Neural progenitor cell (in vitro differentiated cells): ENCODE measurements around the gene PHF23. TPM values are rescaled to one million over a fixed set of nuclear protein-coding genes. Genes with fewer than 3 reads are reported as not detected.

Source experiments
- DNase-seq: peaks from one replicate; pipeline ENCODE4 v3.0.0-alpha.2; 2016; ENCODE audit warnings: low spot score
- H2AFZ ChIP-seq: fragments of 200-600 bp; sonication (generic); replicated peaks from 2 replicates; pipeline ENCODE4 v1.6.1; 2016; ENCODE audit warnings: antibody characterized with exemption
- H3F3A ChIP-seq: fragments of 200-600 bp; sonication (generic); 2 replicates; pipeline ENCODE4 v1.6.1; 2016; ENCODE audit warnings: antibody characterized with exemption, low read depth
- H3K27ac ChIP-seq: fragments of 200-600 bp; sonication (generic); 2 replicates; pipeline ENCODE4 v1.5.1; 2016; ENCODE audit warnings: mild to moderate bottlenecking
- H3K27me3 ChIP-seq: fragments of 200-600 bp; sonication (generic); 2 replicates; pipeline ENCODE4 v1.6.1; 2016; ENCODE audit warnings: mild to moderate bottlenecking, moderate library complexity
- H3K36me3 ChIP-seq: fragments of 200-600 bp; sonication (generic); 2 replicates; pipeline ENCODE4 v1.5.1; 2016
- H3K4me1 ChIP-seq: fragments of 200-600 bp; sonication (generic); 2 replicates; pipeline ENCODE4 v1.6.1; 2016; ENCODE audit warnings: mixed run types
- H3K4me2 ChIP-seq: fragments of 200-600 bp; sonication (generic); 2 replicates; pipeline ENCODE4 v1.6.1; 2016
- H3K4me3 ChIP-seq: fragments of 200-600 bp; sonication (generic); 2 replicates; pipeline ENCODE4 v1.5.1; 2016
- H3K79me2 ChIP-seq: fragments of 200-600 bp; sonication (generic); 2 replicates; pipeline ENCODE4 v1.6.1; 2016; ENCODE audit warnings: low read depth
- H3K9ac ChIP-seq: fragments of 200-600 bp; sonication (generic); 2 replicates; pipeline ENCODE4 v1.6.1; 2016
- H3K9me3 ChIP-seq: fragments of 200-600 bp; sonication (generic); 2 replicates; pipeline ENCODE4 v1.5.1; 2016; ENCODE audit warnings: low read depth
- H4K20me1 ChIP-seq: fragments of 200-600 bp; sonication (generic); 2 replicates; pipeline ENCODE4 v1.6.1; 2016; ENCODE audit warnings: low read depth
- H3K27ac Mint-ChIP-seq: 3 replicates; pipeline ENCODE4 v1.8.0; 2021; ENCODE audit warnings: mixed read lengths
- H3K27me3 Mint-ChIP-seq: 2 replicates; pipeline ENCODE4 v1.8.0; 2022; ENCODE audit warnings: low read depth, mild to moderate bottlenecking, inconsistent platforms, moderate library complexity, mixed read lengths; ENCODE audit not compliant: insufficient read depth
- H3K36me3 Mint-ChIP-seq: 3 replicates; pipeline ENCODE4 v1.8.0; 2021; ENCODE audit warnings: mixed read lengths
- H3K4me1 Mint-ChIP-seq: 3 replicates; pipeline ENCODE4 v1.8.0; 2021; ENCODE audit warnings: mixed read lengths
- H3K4me3 Mint-ChIP-seq: 3 replicates; pipeline ENCODE4 v1.8.0; 2021; ENCODE audit warnings: mild to moderate bottlenecking, moderate library complexity, mixed read lengths
- H3K9me3 Mint-ChIP-seq: 3 replicates; pipeline ENCODE4 v1.8.0; 2020; ENCODE audit warnings: mixed read lengths
- CTCF ChIP-seq: fragments of 200-600 bp; sonication (generic); IDR thresholded peaks from 2 replicates; pipeline ENCODE4 v1.5.1; 2017; ENCODE audit warnings: antibody characterized with exemption, mild to moderate bottlenecking
- EZH2 ChIP-seq: fragments of 200-600 bp; sonication (generic); IDR thresholded peaks from 2 replicates; pipeline ENCODE4 v1.6.1; 2017; ENCODE audit warnings: antibody characterized with exemption, mild to moderate bottlenecking, moderate library complexity
- EZH2phosphoT487 ChIP-seq: fragments of 200-600 bp; sonication (generic); IDR thresholded peaks from 2 replicates; pipeline ENCODE4 v1.6.1; 2017; ENCODE audit warnings: antibody characterized with exemption
- total RNA-seq: library from RNA; depleted of rRNA; stranded (reverse); fragments of >200 nt; gene quantifications from 2 replicates; pipeline ENCODE4 v1.2.3, GENCODE V29; 2015; ENCODE audit warnings: low replicate concordance

PHF23 gene
- total RNA-seq, 1 donor from 2014 or later: 31.6 TPM

- DNase-seq: peak; percentile 86
- Histone ChIP-seq H3K4me2 (no peak overlapping the region), H3K4me1 (no peaks in the 10 kb centered on the region), H3K9me3 (no peaks in the 10 kb centered on the region), H3K27ac (no peak overlapping the region), H3F3A (peaks cover 3% of the 10 kb centered on the region), H3K9ac (no peak overlapping the region), H3K79me2 (no peaks in the 10 kb centered on the region), H3K36me3 (no peaks in the 10 kb centered on the region), H2AFZ (no peak overlapping the region), H3K4me3 (no peak overlapping the region), H4K20me1 (peaks cover 14% of the 10 kb centered on the region), H3K27me3 (no peaks in the 10 kb centered on the region)
- H3K36me3 Mint-ChIP-seq: peaks cover 35% of the 10 kb centered on the region
- peaks cover 7% of the 10 kb centered on the region for H3K27me3 Mint-ChIP-seq
- TF ChIP-seq CTCF (no peak), EZH2phosphoT487 (no peak), EZH2 (no peak)
- peak overlapping the region; percentile 78 for H3K27ac Mint-ChIP-seq
- peaks cover 14% of the 10 kb centered on the region for H3K4me1 Mint-ChIP-seq
- H3K9me3 Mint-ChIP-seq: no peaks in the 10 kb centered on the region
- H3K4me3 Mint-ChIP-seq: no peak overlapping the region
These were observed 47.5 kb downstream of the PHF23 start for GRCh38 chr17:7191571-7192270.

DNA sequence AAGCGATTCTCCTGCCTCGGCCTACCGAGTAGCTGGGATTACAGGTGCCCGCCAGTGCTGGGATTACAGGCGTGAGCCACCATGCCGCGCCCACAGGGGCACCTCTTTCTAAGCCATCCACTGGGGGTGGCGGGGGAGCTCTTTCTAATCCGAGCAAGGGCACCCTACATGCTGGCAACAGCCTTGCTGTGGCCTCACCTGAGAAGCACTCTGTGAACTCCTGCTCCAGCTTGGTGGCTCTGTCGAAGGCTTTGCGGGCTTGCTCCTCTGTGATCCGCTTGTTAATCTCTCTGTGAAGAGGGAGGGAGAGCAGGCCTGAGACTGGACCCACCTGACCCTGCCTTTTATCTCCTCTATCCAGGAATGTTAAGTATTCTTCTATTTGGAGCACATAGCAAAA is 48.2 kb downstream of the PHF23 start:
- Mint-ChIP-seq H3K4me1 (peaks cover 14% of the 10 kb centered on the region), H3K36me3 (peaks cover 32% of the 10 kb centered on the region), H3K27ac (no peak overlapping the region), H3K4me3 (peak overlapping the region; percentile 24), H3K27me3 (peaks cover 11% of the 10 kb centered on the region), H3K9me3 (no peaks in the 10 kb centered on the region)
- Histone ChIP-seq H3K27me3 (no peaks in the 10 kb centered on the region), H4K20me1 (peaks cover 14% of the 10 kb centered on the region), H3K36me3 (no peaks in the 10 kb centered on the region), H3K9ac (no peak overlapping the region), H3K4me3 (no peak overlapping the region), H3K4me2 (no peak overlapping the region), H3K79me2 (no peaks in the 10 kb centered on the region), H3K9me3 (no peaks in the 10 kb centered on the region), H3F3A (peaks cover 8% of the 10 kb centered on the region), H2AFZ (no peak overlapping the region), H3K4me1 (no peaks in the 10 kb centered on the region), H3K27ac (no peak overlapping the region)
- TF ChIP-seq EZH2phosphoT487: no peak
- TF ChIP-seq CTCF: no peak
- no peak for TF ChIP-seq EZH2
- DNase-seq: no peak

GRCh38 chr17:7190276-7190917 is 48.9 kb downstream of the PHF23 start:
- no peak overlapping the region for H3K4me2 ChIP-seq
- DNase-seq: no peak
- no peaks in the 10 kb centered on the region for H3K79me2 ChIP-seq
- no peaks in the 10 kb centered on the region for H3K4me1 ChIP-seq
- H3F3A ChIP-seq: peaks cover 8% of the 10 kb centered on the region
- no peaks in the 10 kb centered on the region for H3K36me3 ChIP-seq
- no peak overlapping the region for H3K27ac ChIP-seq
- no peak overlapping the region for H2AFZ ChIP-seq
- H3K9ac ChIP-seq: no peak overlapping the region
- no peak for TF ChIP-seq EZH2
- no peak for TF ChIP-seq CTCF
- TF ChIP-seq EZH2phosphoT487: no peak
- no peak overlapping the region for H3K27ac Mint-ChIP-seq
- peaks cover 14% of the 10 kb centered on the region for H4K20me1 ChIP-seq
- H3K9me3 ChIP-seq: no peaks in the 10 kb centered on the region
- H3K27me3 Mint-ChIP-seq: peaks cover 7% of the 10 kb centered on the region
- no peaks in the 10 kb centered on the region for H3K9me3 Mint-ChIP-seq
- H3K4me1 Mint-ChIP-seq: peaks cover 14% of the 10 kb centered on the region
- peaks cover 30% of the 10 kb centered on the region for H3K36me3 Mint-ChIP-seq
- no peak overlapping the region for H3K4me3 ChIP-seq
- no peaks in the 10 kb centered on the region for H3K27me3 ChIP-seq
- H3K4me3 Mint-ChIP-seq: no peak overlapping the region
